Measurements from ENCODE around the gene VEGFD.

DNA sequence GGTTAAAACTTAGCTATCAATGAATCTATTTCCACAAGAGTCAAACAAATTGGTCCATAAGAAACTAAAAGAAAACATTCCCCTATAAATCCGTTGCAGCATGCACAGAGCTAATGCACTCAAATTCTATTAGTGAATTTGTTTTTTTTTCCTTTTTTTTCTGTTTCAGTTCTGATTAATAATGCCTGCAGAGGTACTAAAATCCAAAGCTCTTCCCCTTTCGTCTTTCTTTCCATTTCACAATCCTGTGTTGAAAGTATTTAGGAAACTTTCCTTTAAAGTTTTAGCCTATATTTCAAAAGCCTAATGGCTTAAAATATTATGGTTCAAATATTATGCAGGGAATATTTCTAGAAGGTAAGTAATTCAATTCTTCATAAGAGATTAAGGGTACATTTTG is 45.9 kb upstream of the VEGFD start:
- TF ChIP-seq CTCF (conservative IDR thresholded peaks at IDR 0.05; ENCODE audit: low read depth, low read length) (no peak), SMC3 (IDR thresholded peaks at IDR 0.05; ENCODE audit: low read depth, low read length) (no peak), RAD21 (IDR thresholded peaks at IDR 0.05; ENCODE audit: low read length) (no peak), CHD1 (IDR thresholded peaks at IDR 0.05; ENCODE audit: low read depth, low read length) (no peak), MAZ (IDR thresholded peaks at IDR 0.05; ENCODE audit: borderline replicate concordance, low read depth, low read length) (no peak), BHLHE40 (IDR thresholded peaks at IDR 0.05; ENCODE audit: low read depth, low read length) (no peak)
- TF ChIP-seq, protein P1, sequence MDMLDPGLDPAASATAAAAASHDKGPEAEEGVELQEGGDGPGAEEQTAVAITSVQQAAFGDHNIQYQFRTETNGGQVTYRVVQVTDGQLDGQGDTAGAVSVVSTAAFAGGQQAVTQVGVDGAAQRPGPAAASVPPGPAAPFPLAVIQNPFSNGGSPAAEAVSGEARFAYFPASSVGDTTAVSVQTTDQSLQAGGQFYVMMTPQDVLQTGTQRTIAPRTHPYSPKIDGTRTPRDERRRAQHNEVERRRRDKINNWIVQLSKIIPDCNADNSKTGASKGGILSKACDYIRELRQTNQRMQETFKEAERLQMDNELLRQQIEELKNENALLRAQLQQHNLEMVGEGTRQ (IDR thresholded peaks at IDR 0.05; ENCODE audit: low read depth, low read length), result no peak

All from IMR-90 (cell line).